ENCODE measurements around the gene NT5DC2.
A peak's percentile ranks its signal among the peaks of the same experiment; 100 is the strongest.
"Not testable (repeated sequence)": the region's sequence is repeated elsewhere in the genome, so short reads cannot be mapped to it uniquely, and the experiment has no call there.

NT5DC2 gene

DNA sequence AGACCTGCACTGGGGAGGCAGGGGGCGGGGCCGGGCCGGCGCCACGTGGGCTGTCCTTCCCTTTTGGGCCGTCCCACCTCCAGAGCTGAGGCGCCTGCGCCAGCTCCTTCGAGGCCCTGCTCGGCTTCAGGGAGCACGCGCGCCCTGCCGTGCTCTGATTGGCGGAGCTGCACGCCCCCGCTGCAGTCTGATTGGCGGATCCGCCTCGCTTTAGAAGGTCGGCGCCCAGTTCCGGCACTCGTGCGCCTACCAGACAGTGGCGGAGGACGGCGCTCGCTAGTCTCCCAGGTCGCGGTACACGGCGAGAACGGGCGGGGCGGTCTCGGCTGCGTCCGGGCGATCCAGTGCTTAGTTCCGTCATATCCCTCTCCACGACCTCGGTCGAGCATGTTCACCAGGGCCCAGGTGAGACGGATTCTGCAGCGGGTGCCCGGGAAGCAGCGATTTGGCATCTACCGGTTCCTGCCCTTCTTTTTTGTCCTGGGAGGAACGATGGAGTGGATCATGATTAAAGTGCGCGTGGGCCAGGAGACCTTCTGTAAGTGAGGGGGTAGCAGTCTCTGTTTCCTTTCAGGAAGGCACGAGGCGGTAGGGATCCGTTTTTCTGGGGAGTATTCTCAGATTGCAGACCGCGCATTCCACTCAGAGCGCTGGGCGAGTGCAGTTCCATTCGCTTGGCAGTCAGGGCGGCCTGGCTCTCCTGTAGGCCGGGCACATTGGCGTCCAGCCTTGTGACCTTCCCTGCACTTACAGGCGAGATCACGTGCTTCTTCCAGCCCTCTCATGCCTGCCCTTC, 2.9 kb upstream of the NT5DC2 start, which contains the start of gene UQCC5:
Gene UQCC5, plus strand, starts transcription at position 237 of the 796 bp plus-strand sequence. Its CDS starts 151 bp downstream, at position 388.
- DNase-seq, result peak; percentile 89

DNA sequence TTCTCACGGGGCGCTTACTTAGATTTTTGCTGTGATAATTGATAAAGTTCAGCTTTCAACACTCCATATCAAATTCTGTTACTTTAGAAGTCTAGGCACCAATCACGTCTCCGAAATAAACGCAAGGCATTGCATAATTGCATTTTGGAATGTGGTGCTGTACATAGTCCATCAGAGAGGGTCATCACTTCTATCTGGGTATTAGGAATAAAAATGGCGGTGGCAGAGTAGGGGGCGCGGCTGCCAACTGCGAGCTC, 2.4 kb upstream of the NT5DC2 start:
- DNase-seq, result no peak

DNA sequence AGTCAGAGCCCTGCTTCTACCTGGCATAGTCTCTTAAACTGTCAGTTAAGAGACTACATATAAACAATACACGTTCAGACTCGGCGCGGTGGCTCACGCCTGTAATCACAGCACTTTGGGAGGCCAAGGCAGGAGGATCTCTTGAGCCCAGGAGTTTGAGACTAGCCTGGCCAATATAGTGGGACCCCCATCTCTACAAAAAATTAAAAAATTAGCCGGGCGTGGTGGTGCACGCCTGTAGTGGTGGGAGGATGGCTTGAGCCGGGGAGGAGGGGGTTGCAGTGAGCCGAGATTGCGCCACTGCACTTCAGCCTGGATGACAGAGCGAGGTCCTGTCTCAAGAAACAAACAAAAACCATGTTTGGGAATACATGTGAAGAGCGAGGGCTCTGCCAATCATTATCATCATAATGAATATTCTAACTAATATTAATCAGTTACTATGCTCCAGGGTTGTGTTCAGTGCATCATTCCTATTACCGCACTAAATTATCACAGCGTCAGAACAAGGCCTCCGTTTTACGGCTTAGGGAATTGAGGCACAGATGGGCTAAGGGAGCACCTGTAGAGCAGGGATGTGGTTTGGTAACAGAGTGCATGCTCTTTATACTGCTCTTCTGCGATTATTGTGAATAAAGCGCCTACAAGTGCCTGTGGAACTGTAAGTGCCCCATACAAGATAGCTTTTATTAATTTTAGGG, 1.9 kb upstream of the NT5DC2 start:
- DNase-seq, result no peak

DNA sequence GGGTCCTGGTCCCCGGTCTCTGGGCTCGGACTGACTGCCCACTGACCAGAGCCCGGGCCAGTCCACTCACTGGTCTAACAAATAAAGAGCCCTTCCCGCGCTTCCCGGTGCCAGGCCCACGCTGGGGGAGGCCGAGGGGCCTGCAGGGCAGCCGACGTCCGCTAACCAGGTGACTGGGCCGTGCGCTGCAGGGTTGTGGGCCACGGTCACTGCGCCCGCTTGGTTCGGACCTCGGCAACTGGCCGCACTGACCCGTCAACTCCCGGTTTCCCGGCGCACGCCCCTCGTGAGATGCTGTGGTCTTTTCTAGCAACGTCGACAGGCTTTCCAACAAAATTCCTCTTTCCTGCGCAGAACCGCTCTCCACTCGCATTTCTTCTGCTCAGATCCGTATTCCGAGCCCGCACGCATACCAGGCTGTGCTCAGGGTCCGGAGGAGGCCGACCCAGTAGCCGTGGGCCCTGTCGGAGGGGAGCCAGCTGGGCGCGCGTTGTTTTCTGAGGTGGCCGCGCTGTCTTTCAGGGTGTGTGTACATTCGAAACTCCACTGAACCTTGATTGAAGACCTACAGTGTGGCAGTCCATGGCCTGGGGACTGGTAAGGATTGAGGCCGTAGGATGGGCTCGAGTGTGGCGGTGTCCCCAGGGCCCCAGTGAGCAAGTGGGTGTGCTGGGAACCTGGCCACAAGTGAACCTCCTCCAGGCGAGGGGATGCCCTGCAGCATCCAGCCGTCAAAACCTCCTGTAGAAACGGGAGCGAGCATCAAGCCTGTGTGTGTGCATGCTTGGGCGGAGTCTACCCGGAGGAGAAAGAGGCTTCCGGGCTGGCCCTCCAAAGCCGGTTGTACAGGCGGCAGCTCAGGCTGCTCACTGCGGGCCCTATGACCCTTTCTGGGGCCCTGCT, 875 bp upstream of the NT5DC2 start:
- DNase-seq, result no peak

DNA sequence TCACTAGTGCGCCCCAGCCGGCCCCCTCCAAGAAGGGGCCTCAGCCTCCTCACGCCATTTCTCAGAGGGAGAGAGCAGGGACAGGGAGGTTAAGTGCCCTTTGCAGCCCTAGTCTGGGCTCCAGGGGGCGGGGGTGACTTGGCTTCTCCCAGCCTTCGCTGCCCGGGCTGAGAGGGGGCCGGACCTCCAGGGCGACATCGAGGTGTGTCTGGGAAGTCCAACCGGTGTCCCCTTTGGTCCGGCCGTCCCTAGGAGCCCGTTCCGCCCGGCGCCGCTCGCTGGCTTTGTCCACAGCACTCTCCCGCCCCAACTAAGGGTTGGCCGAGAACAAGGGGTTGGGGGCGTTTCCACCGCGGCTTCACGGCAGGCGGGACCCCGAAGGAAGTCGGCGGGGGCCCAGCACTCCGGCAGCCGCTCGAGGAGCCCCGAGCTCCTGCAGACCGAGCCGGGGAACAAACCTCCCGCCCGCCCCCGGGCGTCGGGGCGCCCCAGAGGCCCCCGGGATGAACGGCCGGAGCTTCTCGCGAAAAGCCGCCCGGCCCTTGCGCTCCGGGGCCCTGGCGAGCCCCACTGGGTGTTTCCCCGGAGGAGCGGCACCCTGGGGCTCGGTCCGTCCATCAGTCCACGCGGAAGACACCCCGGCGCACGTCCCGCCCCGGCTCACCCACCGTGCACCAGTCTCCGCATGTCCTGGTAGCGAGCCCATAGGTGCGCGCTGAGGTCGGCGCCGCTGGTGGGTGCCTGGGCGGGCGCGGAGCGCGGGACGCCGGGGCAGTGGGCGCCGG, 627 bp downstream of the NT5DC2 start:
- no peak for DNase-seq

DNA sequence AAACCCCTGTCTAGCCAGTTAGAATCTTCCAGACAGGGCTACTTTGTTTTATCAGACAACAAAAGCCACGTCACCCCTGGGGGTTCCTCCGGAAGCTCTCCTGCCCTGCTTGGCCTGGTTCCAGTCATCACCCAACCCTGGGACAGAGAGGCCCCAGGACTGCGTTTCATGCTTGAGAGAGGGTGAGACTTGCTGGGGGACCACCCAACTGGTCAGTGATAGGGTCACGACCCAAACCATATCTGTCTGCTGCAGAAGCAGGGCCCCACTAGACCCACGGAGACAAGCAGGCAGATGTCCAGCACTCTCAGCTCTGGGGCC, 1.2 kb downstream of the NT5DC2 start:
- DNase-seq, result no peak

DNA sequence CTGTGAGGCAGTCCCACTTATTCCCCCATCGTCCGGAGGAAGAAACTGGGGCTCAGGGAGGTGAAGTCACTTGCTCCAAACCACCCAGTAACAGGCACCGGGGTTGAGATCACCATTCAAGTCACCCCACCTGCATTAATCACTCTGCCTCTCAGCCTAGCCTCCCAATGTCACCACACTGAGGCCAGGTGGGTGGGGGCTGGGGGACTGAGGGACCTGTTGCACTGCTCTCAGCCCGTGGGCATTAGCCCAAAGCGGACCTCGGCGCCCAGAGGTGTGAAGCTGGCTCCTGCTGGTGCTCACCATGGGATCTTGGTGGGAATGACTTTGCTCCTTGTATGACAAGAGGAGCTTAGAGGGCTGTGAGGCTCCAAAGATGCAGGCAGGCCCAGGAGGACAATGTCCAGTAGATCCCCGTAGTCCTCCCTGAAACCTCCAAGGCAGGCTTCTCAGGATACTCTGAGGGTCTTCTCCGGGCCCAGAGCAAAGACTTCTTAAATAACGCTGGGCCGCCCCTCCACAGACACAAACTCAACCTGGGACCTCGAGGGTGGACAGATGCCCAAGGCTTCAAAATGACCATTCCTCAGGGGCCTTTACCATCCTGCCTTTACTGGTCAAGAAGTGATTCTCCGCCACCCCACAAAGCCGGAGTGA, 1.7 kb downstream of the NT5DC2 start:
- DNase-seq, result no peak

DNA sequence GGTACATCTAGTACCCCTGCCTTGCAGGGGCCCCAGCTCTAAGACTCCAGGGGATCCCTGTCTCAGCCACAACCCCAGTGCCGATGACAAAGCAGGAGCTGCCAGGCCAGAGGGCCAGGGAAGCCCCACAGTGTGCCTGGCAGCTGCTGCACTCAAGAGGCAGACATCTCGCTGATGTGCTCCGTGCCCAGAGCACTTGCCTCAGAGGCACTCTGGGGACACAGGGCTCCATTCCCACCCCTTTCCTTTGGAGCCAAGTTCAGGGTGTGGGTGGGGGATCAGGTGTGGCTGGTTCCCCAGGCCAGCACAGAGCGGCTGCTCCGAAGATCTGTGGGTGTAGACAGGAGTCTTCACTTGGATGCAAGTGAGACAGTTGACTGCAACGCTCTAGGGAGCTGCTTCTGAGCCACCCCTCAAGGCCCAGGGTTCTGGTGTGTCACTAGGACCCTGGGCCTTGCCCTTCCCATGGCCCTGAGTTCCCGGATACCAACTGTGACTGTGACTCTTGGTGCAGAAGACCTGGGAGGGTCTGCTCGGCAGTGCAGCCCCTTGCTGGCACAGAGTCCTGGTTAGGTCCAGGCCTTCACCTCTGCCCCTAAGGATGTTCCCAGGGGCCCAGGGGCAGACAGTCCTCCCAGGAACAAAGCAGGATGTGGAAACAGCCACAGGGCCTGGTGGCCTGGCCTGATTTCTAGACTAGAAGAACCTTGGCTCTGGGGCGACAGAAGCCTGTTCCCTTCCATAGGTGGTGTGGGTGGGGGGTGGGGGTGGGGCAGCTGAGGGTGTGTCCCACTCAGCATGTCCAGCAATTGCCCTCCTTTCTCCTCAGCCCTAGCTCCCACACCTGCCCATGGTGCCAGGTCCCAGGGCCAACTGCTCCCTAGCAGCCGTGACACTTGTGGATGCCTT, 2.5 kb downstream of the NT5DC2 start:
- DNase-seq, result no peak

DNA sequence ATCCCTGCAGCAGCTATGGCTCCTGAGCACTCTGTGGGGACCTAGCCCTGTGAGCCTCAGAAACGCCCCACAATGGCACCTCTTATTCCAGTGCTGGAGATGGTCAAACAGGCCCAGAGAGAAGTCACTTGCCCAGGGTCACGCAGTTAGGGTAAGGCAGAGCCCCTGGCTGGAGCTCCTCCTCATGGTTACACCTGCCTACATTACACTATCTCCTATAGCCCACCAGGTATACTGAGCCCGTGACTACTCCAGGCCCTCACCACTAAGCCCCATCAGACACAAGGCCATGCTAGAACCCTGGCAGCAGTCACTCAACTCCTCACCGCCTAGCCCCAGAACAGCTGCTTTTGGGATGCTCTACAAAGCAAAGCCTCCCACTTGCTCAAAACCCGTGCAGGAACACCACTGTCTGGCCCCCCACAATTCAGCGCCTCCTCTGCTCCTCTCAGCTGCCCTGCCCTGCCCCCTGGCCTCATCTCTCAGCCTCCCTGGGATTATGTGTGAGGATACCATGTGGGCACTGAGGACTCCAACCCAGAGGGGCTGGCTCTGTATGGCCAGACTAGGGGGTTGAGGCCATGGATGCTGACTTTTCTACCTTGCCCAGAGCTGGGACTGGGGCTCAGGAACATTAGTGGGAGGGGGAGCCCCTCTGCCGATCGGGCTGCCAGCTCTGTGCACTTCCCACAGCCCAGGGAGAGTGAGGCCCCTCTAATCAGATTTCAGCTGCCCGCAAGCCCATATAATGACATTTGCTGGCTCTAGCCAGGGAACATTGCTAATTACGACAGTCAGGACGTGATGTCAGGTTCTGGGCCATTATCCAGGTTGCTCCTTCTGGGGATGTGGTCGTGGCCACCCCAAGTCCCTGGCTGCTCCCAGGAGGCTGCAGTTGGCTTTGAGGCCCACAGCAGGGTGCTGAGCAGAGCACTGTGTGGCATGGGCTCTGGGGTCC, 4.0 kb downstream of the NT5DC2 start:
- no peak for DNase-seq

DNA sequence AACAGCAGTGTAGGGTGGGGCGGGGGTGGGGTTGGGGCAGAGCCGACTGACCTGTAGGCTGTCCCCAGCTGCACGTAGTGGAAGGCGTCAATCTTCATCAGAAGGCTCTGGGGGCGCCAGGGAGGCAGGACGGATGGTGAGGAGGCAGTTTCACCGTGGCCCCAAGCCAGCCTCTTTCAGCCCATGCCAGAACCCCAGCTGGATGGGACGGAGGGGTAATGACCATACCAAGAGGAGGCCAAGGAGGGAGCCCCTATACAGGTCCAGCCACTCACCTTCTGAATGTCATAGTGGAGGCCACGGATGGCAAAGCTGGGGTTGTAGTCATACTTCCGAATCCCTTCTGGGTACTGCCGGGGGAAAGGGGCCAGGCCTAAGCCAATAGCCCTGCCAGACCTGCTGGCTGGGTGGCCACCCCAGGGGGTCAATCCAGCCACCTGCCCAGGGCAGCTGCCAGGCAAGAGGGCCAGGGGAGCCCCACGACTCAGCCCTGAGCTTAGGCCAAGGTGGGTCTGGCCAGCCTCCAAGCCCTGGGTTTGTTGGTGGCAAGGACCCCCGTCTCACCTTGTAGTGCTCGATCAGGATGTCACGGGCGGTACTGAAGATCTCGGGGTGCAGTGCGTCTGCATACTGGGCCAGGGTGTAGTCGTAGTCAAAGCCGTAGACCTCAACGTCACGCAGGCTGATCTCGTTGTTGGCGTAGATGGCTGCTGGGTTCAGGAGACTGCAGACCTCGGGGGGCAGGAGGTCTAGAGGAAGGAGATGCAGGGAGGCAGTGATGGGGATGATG, 4.9 kb downstream of the NT5DC2 start:
- no peak for DNase-seq

DNA sequence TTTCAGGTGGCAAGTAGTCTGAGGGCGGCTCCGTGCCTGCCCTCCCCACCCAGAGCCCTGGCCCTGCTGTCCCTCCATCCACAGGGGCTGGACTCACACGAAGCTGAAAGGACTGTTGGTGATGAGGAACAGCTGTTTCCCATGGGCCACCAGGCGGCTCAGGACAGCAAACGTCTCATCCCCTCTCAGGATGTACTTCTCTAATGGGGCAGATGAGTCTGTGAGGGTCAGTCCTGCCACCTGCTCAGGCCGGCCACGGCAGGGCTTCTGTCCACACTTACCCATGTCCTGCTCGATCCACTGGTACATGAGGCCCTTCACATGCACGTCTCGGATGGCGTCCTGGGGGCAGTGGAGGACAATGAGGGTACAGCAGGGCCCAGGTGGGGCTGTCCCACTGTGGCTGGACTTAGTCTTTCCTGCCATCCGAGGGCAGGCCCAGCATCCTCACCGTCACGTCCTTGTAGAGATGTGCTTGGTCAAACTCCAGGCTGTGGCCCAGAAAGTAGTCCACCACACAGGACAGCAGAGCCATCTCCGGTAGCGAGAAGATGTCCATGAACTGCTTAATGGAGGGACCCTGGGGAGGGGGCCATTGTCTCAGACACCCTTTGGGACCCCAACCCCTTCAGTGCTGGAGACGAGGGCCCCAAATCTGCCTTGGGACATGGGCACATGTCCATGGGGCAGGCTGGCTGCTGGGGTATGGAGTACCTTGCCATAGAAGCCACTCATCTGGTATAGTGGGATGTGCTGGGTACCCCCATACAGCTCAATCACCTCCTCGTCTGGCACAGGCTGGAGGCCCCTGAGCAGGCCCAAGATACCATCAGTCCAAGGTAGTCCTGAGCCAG, 5.7 kb downstream of the NT5DC2 start:
- no peak for DNase-seq

DNA sequence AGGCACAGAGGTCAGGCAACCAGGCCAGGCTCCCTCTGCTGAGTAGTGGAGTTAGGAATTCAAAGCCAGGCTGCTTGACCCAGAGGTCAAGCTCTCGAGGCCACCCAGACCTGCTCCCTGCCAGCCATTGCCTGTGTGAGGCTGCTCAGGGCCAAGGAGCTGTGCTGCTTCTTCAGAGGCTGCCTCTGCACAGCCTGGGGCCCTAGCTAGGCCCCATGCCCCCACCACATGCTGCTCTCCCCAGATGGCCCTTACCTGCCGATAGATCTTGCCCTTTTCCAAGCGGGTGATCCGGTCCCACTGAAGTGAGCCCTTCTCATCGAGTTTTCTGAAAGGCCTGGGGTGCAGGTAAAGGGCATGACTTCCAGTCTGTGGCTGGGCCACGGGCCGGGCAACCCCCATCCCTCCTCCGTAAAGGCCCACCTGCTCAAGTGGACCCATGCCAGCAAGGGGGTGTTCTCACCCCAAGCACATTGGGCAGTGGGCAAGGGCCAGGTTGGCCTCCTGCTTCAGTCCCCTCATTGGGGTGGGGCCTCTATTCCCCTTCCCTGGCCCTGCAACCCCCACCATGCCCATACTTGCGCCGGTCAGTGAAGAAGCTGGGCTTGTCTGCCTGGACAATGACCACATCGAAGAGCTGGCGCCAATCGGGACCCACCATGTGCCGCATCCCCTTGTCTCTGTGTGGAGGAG, 6.5 kb downstream of the NT5DC2 start:
- DNase-seq, result no peak

DNA sequence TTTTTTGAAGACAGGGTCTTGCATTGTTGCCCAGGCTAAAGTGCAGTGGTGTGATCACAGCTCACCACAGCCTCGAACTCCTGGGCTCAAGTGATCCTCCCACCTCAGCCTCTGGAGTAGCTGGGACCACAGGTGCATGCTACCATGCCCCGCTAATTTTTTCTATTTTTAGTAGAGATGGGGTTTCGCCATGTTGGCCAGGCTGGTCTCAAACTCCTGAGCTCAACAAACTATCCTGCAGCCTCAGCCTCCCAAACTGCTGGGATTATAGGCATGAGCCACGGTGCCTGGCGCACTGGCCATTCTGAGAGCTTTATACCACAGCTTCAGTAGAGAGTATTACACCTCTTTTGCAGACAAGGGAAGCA, 7.0 kb downstream of the NT5DC2 start:
- not testable (repeated sequence) for DNase-seq

DNA sequence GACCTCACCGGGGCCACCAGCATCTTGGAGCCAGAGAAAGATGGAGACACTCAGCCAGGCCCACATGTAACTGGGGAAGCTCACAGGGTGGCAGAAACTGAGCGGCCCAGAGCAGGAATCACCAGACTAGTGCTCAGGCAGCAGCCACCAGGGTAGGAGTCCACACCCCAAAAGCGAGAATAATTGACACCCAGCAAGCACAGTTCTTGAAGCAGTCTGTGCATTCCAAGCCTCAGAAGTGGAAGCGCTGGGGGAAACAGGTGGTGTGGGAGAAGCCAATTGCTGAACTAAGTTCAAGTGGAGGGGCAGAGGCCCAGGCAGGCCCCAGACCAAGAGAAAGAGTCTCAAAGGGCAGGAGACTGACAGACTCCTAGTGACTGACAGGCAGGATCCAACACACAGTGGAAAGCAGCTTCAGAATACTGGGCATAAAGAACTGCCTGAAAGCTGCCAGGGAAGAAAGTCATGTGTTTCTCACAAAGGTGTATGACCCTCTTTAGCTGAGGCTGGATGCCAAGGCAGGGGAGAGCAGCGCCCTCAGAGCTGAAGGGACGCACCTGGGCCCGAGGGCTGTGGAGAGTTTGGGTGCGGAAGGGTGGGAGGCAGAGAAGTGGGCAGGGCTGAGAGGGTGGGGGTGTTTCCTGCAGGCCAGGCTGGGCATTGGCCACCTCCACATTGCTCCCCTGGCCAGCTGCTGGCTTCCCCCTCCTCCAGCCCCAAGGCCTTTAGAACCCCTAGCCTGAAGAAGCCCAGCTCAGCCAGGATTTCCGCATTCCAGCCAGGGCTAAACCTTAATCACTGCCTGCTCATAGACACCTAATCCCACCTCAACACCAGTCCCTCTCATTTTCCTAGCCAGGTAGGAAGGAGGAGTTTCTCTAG, 7.7 kb downstream of the NT5DC2 start:
- no peak for DNase-seq

DNA sequence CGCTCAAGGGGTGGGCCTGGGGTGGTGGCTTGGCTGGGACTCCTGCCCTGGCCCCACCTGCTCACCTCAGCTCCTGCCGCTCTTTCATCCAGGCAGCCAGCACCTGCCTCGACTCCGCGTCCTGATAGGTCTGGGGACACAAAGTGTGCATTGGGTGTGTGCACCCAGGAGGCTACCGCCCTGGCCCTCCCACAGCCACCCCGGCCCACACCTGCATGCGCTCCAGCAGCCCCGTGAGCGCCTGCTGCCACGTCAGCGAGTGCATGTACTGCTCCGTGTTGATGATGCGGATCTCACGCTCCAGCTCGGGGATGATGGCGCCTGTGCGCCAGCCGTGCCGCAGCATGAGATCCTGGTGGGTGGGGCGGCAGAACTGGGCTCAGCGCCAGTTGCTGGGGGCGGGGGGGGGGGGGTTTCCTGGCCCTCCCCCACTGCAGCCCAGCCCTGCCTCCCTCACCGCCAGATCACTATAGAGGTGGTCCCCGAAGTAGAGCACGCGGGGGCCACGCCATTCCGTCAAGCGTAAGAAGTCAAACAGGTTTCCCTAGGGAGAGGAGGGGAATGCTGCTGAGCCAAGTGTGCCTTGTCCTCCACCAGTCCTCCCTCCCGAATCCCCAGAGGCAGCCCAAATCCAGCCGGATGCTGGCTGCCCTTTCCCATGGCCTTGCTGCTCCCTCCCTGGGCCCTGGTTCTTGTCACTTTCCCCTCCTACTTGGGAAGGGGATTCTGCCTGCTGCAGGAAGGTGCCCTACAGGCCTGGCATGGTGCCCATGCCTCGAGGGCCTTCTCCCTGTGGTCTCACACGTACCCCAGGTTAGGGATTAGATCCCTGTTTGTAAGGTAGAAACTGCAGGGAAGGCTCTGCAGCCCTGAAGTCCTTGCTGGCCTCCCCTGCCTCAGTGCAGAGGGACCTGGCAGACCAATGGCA, 8.6 kb downstream of the NT5DC2 start:
- no peak for DNase-seq

Measured in NCI-H226 (cell line).